Prostate gland (tissue), 2 donors: ENCODE measurements around the gene FOXO3B.
"Not testable (repeated sequence)": the region's sequence is repeated elsewhere in the genome, so short reads cannot be mapped to it uniquely, and the experiment has no call there.

Experiments
- CTCF ChIP-seq, 4 experiments: fragments of 200-600 bp in 2 of 4; fragments of 450-650 bp in 2 of 4; sonication (generic) in 2 of 4; IDR thresholded peaks; 1 replicate in 3 of 4; 2 replicates in 1 of 4; pipeline ENCODE4 v1.5.1; 2016 to 2019; ENCODE audit warnings: antibody characterized with exemption in 4 of 4, mild to moderate bottlenecking in 2 of 4, moderate library complexity in 2 of 4
- POLR2A ChIP-seq: fragments of 450-650 bp; IDR thresholded peaks from one replicate; pipeline ENCODE4 v1.6.1; 2016; ENCODE audit warnings: antibody characterized with exemption, mild to moderate bottlenecking

- TF ChIP-seq POLR2A; CTCF (IDR thresholded peaks at IDR 0.05): not testable (repeated sequence)
These were observed 26.1 kb upstream of the FOXO3B start for GRCh38 chr17:18708215-18708614.
